T-helper 1 cell treated with Interleukin-12 subunit alpha and Interleukin-12 subunit beta and Interleukin-4 antibody, amounts not matched to agents 30 ng/mL and 1 ng/mL, for 36 hours (primary cell): ENCODE results near the gene ARF3. TPM values are rescaled to one million over a fixed set of nuclear protein-coding genes. Genes with fewer than 3 reads are reported as not detected.

Experiments
- intact Hi-C: fragments of 100-400 bp; cut with micrococcal nuclease; formaldehyde crosslinking; loops from one replicate; pipeline ENCODE4 v1.15.1; 2024
- total RNA-seq: library from RNA; stranded (reverse); gene quantifications from 2 replicates; pipeline ENCODE4 v1.2.3, GENCODE V29; 2022

ARF3 gene
- total RNA-seq, result 150 and 164 TPM in 2 replicates

DNA sequence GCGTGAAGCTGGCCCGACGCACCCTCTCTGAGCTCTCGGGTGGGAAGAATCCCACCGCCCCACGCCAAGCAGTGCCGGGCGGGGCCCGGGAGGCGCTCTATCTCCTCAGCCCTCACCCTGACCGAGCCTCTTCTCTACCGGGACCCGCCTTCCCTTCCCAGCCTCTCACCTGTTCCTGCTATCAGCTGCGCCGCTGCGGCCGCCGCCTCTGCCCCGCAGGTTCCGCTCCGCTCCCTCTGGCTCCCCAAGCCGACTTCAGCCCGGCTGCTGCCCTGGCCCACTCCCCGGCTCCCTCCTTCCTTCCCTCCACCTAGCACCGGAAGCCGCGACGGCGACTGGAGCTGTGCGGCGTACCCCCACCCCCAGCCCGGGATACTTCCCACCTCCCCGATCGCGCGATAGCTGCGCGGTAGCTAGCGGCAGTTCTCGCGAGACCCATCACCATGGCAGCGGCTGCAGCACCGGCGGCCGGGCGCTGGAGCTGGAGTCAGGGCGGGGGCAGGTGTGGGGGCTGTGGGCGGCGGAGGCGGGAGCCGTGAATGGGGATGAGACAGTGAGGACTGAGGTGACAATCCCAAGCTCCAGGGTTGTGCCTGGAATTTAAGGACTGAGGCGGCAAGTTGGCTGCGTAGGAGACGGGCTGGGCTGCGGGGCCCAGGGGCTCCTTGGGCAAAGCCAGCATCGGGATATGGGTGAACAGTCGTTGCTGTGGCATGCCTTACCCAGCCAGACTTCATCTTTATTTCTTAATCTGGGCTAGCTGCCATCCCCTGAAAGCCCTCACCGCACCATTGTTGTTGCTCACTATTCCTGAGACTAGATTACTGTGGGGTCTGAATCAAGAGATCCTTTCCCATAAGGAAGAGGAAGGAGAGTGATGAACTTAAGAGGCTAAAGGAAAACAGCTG is at the start of gene ARF3:
Gene ARF3 (minus strand): TSS at position 347 of the 908 bp plus-strand sequence. CDS start 16,392 bp downstream, outside the sequence.
- intact Hi-C loops, result loop anchor here (1.0 to 10.0 kb wide), 11 partner anchors 13 to 243 kb away; partner anchors contain the start of genes CCNT1, DDX23, FKBP11 and PRKAG1

DNA sequence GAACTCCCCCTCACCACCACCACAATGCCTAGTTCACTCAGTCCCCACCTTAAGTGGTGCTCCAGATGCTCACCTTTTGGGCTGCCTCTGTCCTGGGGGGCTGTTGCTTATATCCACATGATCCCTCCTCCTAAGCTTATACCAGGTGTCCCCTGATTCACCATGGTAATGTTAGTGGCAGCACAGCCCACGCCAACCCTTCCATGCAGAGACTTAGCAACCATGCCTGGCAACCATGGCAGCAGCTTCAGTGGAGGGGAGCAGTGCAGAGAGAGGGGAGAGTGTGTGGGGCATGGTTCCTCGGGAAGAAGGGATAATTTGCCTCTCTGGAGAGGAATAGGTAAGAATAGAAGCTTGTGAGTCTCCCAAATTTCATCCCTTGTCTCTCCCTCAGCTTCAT is 43.1 kb upstream of the ARF3 start:
- intact Hi-C loops, result no loop called here

DNA sequence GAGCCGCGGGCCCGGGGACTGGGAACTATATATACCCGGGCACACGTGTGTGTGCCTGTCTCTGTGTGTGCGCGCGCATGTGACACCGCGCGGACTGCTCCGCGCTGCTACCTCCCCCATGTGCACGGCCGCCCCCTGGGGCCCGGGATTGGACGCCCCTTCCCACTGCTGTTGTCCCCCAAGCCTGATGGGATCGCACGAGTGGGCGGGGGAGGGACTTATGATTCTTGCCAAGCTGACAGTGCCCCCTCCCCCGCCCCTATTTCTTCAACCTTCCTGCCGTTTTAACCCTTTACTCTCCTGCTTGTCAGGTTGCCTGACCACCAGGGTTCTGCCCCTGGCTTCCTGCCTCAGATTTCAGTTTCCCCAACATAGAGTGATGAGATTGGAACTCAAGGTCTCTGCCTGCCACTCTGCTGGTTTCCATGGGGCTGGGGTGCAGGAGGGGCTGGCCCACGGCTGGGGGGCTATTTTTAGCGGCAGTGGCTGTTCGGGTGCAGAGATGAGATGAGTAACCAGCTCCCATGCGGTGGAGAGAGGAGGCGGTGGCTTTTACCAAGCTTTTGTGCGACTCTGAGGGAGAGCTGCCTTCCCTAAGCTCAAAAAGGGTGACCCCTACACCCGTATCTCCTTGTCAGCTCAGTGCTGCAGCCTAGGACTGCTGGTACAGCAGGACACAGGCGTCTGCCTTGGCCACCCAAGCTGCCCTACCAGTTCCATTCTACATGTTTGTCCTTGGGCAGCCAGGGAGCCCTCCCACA is 42.3 kb upstream of the ARF3 start, which contains the start of gene DDN:
Gene DDN (minus strand): TSS at position 5 of the 761 bp plus-strand sequence. CDS start 88 bp downstream, outside the sequence.
- intact Hi-C loops, result loop anchor here (5.0 kb wide), 1 partner anchor 93 kb away; the partner anchor contains the start of gene DHH

DNA sequence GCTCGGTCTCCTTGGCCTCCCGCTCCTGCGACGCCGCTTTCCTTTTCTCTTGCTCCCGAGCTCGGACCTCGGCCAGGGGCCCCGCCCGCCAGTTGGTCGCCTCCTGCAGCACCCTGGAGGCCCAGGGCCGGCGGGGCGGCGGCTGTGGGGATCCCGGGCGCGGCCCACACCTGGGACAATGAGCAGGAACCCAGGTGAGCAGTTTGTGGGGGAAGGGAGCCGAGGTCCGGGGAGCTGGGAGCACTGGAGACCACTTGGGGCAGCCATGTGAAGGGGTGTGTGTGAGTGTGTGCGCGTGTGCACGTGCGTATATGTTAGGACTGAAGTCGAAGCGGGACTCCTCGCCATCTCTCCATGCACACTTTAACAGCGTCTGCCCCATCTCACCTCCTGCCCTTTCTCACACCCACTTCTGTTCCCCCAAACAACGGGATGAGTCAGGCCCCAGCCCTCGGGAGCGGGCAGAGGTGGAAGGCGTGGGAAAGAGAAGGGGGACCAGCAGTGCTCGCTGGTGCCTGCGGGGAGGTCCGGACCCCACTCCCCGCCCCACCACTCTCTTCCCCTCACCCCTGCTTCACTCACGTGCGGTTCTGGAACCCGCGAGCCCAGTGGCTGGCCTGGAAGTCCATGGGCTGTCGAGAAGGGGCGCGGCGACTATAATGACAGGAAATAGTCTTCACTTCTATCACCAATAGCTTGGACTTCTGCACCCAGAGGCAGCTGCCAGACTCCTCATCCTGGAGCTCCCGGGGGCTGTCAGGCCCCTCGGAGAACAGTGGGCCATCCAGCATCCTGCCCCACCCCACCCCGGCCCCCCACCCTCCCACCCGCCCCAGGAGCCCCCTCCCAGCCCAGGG is 41.4 kb upstream of the ARF3 start:
- intact Hi-C loops, result loop anchor here (5.0 kb wide), 1 partner anchor 94 kb away; the partner anchor contains the start of gene DHH

DNA sequence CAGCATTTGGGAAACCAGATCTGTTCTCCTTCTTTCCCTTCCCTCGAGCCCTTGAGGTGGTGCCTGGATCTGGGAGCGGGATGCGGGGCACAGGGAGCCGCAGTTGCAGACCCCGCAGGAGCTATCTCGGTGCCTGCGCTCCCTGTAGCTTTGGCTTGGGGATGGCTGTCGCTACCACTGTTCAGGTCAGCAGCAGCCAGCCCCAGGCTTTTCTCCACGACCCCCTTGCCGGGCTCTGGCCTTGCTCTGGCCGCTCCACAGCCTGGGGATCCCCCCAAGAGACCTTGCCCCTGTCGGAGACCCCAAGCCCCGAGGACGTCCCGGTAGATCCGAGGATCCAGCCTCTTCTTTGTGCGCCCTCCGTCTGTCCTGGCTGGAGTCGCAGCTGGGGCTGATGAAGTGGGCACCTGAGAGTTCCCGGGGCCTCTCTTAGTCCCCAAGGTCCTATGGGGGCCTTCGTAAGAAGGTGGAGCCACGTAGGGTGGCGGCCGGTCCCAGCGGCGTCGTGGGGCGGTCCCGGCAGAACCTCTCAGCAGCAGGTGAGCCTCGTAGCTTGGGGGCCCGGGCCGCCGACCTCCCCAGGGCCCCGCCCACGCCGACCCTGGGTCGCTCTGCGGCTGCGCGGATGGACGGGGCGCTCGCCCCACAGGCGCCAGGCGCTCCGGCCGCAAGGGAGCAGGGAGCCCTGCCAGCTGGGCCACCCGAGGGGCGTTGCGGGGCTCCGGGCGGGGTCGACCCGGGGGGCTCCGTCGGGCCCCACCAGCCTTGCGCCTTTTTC is 40.6 kb upstream of the ARF3 start:
- intact Hi-C loops, result loop anchor here (5.0 kb wide), 1 partner anchor 94 kb away; the partner anchor contains the start of gene DHH

DNA sequence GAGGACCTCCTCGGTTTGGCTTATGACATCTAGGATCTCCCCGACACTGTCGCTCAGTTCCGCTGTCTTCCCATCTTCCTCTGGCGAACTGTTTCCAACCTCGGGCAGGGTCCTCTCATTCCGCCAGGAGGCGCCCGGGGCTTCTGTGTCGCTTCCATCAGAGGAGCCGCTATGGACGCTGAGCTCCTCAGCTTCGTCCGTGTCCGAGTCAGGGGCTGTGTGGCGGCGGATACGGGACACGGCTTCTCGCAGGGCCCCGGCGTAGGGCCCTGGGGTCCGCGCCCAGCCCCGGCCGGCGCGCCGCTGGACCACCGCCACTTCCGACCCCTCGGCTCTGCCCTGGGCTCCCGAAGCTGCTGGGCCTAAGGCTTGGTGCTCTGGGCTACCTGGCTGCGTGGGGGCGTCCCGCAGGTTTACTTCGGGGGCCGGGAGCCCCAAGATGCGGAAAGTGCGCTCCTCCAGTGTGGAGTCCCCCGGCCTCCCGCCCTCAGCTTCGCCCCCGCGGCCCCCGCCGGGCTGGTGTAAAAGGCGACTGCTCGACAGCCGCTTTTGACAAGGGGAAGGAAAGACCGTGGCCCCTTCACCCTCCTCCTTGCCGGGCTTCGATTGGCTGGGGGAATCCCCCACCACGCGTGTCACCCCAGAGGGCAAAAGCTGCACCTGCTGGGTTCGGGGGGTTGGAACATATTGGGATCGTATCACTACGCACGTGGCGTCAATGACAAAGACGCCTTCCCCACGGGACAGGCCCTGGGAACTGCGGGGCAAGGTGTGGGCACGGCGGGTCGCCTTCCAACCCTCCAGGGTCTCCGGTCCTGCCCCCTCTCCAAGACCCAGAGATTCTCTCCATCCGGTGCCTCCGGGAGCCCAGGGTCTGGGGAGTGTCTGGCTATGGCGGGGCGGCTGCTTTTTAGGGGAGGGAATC is 39.8 kb upstream of the ARF3 start:
- intact Hi-C loops, result loop anchor here (1.0 to 5.0 kb wide), 3 partner anchors 9 to 95 kb away; partner anchors contain the start of genes DHH and PRKAG1

DNA sequence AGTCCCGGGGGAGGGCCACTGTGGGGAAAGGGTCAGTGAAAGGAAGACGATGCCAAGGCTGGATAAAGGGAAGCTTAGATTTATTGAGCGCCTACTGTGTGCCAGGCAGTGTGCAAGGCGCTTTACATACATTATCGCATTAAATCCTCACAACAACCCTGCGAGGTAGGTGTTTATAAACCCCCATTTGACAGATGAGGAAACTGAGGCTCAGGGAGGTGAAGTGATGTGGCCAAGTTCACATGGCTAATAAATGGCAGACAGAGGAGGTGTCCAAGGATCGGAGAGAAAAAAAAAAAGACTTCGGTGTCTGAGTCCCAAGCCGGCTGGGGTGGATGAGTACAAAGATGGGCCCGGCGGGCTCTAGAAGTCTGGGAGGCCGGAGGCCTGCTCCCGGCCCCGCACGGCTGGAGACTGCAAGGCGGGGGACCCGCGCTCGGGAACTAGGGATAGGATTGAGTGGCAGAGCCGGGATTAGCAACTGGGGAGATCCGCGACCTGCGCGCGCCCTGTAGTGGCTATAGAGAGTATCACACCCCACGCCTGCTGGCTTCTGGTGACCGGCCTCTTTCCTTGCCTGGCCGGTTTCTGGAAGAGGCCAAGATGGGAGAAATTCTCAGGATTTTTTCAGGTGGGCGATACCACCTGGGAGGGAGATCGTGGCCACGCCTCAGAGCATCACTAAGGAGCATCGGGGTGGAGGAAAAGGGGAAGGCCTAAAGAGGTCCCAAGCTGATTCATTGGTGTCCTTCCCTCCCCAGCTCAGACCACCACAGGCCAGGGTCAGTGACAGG is 38.0 kb upstream of the ARF3 start:
- intact Hi-C loops, result loop anchor here (1.0 to 5.0 kb wide), 3 partner anchors 16 to 142 kb away; partner anchors contain the start of gene DHH

DNA sequence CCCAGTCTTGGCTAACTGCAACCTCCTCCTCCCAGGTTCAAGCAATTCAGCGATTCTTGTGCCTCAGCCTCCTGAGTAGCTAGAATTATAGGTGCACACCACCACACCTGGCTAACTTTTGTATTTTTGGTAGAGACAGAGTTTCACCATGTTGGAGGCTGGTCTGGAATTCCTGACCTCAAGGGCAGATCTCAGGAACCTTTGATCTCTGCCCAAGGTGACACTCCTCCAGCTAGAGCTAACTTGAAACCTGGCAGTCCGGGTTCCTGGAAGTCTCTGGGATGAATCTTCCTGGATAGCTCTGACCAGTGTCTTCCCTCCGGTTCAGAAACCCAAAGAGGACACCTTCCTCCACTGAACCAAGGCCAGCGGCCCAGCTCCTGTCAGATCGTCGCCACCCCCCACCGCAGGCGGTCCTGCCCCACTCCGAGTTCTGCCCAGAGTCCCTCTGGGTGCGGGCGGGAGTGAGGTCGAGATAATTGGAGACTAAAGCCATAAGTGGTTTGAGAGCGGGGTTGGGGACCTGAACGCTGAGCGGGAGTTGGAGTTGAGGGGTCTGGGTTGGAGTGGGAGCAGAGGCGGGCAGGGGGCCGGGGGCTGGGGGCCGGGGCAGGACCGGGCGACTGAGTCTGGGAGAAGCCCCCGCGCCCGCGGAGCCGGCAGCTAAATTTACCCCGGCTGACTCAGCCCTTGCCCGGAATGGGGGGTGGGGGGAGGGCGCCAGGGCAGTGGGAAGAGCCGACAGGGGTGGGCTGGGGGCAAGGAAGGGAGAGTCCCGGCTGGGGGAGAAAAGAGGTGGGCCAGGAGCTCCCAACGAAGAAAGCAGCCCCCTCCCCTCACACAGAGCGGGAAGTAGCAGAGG is 37.2 kb upstream of the ARF3 start:
- intact Hi-C loops, result loop anchor here (1.0 to 5.0 kb wide), 3 partner anchors 15 to 141 kb away; partner anchors contain the start of gene DHH

DNA sequence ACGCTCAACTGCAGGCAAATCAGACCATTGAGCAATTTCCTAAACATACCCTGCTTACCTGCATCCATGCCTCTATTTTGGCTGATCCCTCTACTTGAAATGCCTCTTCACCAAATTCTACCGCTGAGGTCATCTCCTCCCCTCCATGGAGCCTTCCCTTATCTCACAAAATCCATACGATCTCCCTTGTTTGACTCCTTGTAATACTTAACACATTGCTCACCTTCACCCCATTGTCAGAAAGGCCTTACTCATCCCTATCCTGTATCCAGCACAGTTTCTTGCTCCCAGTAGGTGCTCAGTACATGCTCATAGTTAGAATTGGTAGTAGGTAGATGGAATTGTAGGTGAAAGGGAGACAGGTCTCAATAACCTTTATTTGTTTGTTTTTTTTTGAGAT is 36.5 kb upstream of the ARF3 start:
- intact Hi-C loops, result no loop called here

DNA sequence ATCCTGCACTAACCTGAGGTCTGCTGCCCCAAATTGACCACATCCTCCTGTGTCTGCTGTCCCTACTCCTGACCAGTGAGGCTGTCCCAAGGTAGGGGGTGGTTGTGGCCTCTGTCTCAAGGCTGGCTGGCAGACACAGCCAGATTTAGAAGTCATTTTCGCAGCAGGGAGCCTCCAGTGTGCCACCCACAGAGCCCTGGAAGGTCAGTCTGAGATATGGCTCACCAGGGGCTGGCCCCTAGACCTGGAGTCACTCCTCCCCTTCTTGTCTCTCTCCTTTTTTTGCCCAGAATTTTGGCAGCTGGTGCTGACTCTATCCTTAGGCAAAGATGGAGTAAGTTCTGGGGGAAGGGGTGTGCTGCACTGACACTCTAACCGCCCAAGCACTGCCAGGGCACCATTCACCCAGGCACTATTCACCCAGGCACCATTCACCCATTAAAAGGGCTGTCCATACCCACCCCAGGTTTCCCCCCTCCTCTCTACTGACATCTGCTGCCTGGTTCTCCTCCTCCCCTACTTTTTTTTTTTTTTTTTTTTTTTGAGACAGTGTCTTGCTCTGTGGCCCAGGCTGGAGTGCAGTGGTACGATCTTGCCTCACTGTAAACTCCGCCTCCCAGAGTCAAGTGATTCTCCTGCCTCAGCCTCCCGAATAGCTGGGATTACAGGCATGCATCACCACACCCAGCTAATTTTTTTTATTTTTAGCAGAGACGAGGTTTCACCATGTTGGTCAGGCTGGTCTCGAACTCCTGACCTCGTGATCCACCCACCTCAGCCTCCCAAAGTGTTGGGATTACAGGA is 34.2 kb upstream of the ARF3 start:
- intact Hi-C loops, result no loop called here

DNA sequence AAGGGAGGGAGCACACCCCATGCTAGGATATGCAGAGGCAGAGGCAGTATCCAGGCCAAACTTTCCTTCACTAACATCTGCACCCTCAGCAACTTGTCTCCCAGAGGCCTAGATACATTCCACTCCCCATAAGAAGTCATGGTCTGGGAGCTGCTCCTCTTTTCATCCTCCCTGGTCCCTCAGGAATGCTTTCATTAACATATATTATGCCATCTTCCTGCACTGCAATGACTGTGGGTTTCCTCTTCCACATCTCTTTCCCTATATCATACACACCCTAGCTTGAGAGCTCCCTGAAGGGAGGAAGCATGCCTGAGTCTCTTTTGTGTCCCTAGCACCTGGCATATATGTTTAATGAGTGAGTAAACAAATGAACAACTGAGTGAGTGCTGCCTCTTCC is 33.3 kb upstream of the ARF3 start:
- intact Hi-C loops, result no loop called here

DNA sequence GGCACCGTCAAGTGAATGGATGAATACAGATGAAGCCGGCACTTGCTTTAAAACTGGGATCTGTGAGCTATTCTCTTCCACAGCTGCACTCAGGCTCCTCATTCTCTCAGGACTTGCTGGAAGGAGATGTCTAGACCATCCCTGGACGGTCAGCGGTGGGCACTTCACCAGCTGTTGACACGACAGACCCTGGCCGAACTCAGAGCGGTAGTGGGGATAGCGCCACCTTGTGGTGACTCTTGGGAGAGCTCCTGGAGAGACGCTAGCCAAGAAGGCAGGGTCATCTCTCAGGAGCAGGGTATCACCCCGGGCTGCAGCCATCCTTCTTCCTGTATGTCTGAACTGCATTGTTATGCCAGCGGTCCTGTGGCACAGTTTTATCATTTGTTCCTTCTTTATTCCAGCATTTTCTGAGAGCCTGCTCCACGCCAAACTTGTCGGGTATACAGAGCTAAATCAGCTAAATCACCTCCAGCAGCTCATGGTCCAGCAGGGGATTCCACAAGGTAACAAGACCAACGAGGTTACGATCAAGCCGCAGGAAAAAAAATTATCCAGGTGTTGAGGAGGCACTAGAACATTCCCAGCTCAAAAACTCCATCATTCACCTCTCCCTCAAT is 30.9 kb upstream of the ARF3 start:
- intact Hi-C loops, result loop anchor here (1.0 to 2.0 kb wide), 6 partner anchors 8 to 135 kb away; partner anchors contain the start of gene FKBP11

DNA sequence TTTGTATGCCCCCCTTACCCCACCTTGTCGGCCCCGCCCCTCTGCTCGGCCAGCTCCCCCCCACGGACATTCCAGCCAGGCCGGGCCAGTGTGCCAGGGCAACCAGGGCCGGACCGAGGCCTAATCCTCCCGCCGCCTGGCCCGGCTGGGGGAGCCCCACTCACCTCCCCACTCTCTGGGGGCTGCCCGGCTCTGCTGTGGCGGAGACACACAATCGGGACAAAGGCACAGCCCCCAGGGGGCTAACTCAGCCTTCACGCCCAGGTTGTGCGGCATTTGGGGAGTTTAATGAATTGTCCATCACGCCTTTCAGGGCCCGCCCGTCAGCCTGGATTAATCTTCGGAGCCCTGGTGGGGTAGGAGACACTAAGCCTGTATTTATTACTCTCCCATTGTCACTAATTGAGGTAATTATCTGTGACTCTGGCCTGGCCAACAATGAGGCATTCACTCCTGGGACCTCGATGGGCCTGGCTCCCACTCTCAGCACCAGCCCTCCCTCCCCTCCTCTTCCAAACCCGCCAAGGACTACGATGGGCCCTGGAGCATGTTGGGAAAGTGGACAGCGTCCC is 29.5 kb upstream of the ARF3 start:
- intact Hi-C loops, result no loop called here

DNA sequence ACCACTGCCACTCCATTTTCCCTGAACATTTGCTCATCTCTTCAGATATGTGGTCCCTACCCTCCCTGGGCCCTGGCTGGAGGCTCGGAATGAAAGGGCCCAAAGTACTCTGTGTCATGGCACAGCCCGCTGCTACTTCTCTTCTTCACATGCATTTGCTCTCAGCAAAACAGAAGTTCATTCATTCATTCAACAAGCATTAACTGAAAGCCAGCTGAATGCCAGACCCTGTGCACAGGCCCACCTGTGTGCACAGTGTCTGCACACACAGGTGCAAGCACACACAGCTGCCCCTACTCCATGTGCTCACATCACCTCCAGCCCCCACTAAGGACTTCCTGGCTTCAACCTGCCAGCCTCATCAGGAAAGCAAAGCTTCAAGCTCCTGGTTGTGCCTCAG is 28.6 kb upstream of the ARF3 start:
- intact Hi-C loops, result no loop called here

DNA sequence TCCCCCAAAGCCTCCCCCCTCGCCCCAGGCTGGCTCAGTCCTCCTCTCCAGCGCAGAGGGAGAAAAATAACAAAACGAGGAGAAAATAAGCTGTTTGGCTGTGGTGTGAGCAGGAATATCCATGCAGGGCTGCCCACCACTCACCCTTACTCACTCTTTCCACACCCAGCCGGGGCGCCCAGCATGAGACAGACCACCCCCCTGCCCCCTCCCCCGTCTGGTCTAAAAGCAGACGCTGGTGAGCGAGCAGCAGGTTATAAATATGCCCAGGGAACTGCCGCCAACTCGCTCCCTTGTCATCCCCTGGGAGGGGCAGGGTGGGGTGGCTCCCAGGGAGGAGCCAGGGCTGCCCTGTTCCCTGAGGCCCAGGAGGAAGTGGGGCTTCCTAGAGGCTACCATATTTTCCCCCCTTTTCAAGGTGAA is 28.2 kb upstream of the ARF3 start:
- intact Hi-C loops, result no loop called here
